GM21360 (cell line): ENCODE results near the gene CTDSP2.
A peak's percentile ranks its signal among the peaks of the same experiment; 100 is the strongest.
"Not testable (repeated sequence)": the region's sequence is repeated elsewhere in the genome, so short reads cannot be mapped to it uniquely, and the experiment has no call there.

Source experiments
- ATAC-seq: cut with Tn5 transposase; IDR thresholded peaks from one replicate; pipeline ENCODE4 v1.9.1; 2021; ENCODE audit warnings: mild to moderate bottlenecking, moderate library complexity; ENCODE audit not compliant: unreplicated experiment

Gene CTDSP2

GRCh38 chr12:57836442-57837375, 9.8 kb downstream of the CTDSP2 start:
- peak; percentile 48 for ATAC-seq

GRCh38 chr12:57835366-57836288, 10.9 kb downstream of the CTDSP2 start:
- ATAC-seq: no peak

GRCh38 chr12:57834086-57834876, 12.2 kb downstream of the CTDSP2 start:
- no peak for ATAC-seq

GRCh38 chr12:57833672-57834071, 12.9 kb downstream of the CTDSP2 start:
- no peak for ATAC-seq

GRCh38 chr12:57832966-57833365, 13.6 kb downstream of the CTDSP2 start:
- no peak for ATAC-seq

- ATAC-seq: no peak
Measured at GRCh38 chr12:57830393-57830792, 16.1 kb downstream of the CTDSP2 start.

- no peak for ATAC-seq
Measured at GRCh38 chr12:57829025-57829777, 17.3 kb downstream of the CTDSP2 start.

GRCh38 chr12:57826966-57827365, 19.6 kb downstream of the CTDSP2 start:
- no peak for ATAC-seq

- no peak for ATAC-seq
Measured at GRCh38 chr12:57826400-57826799, 20.1 kb downstream of the CTDSP2 start.

GRCh38 chr12:57825451-57825850, 21.1 kb downstream of the CTDSP2 start:
- no peak for ATAC-seq

- no peak for ATAC-seq
Measured at GRCh38 chr12:57823908-57824640, 22.5 kb downstream of the CTDSP2 start.

- no peak for ATAC-seq
Measured at GRCh38 chr12:57823131-57823907, 23.2 kb downstream of the CTDSP2 start.

- ATAC-seq: no peak
Measured at GRCh38 chr12:57822392-57823130, 24.0 kb downstream of the CTDSP2 start.

GRCh38 chr12:57821474-57822214, 24.9 kb downstream of the CTDSP2 start:
- ATAC-seq: no peak

GRCh38 chr12:57821015-57821414, 25.5 kb downstream of the CTDSP2 start:
- not testable (repeated sequence) for ATAC-seq

- ATAC-seq: not testable (repeated sequence)
Measured at GRCh38 chr12:57820119-57820518, 26.4 kb downstream of the CTDSP2 start.

GRCh38 chr12:57817990-57818331, 28.6 kb downstream of the CTDSP2 start:
- ATAC-seq: not testable (repeated sequence)
